RWPE1 (cell line): Measurements from ENCODE around the gene FEM1A.
"Not testable (repeated sequence)": the region's sequence is repeated elsewhere in the genome, so short reads cannot be mapped to it uniquely, and the experiment has no call there.

Experiments
- CTCF ChIA-PET: fragments of 350-600 bp; sonication (Branson Sonifier 250); formaldehyde crosslinking; extraction: SDS; loops from one replicate; lab custom pipeline; 2021; lab: Yijun Ruan, JAX
- POLR2A ChIA-PET: fragments of 400-600 bp; formaldehyde crosslinking; extraction: SDS; loops from one replicate; lab custom pipeline; 2020; ENCODE audit warnings: antibody characterized with exemption; ENCODE audit not compliant: low non-redundant PET; lab: Yijun Ruan, JAX
- DNase-seq: peaks from one replicate; pipeline ENCODE4 v3.0.0; 2012; ENCODE audit warnings: low spot score
- H3K27ac ChIP-seq: fragments of 450-650 bp; 2 replicates; pipeline ENCODE4 v1.5.1; 2017
- TF ChIP-seq, protein P1 (sequence below): fragments of 450-650 bp; conservative IDR thresholded peaks from 2 replicates; pipeline ENCODE4 v1.5.1; 2017; ENCODE audit warnings: low read depth, mild to moderate bottlenecking

The FEM1A gene

DNA sequence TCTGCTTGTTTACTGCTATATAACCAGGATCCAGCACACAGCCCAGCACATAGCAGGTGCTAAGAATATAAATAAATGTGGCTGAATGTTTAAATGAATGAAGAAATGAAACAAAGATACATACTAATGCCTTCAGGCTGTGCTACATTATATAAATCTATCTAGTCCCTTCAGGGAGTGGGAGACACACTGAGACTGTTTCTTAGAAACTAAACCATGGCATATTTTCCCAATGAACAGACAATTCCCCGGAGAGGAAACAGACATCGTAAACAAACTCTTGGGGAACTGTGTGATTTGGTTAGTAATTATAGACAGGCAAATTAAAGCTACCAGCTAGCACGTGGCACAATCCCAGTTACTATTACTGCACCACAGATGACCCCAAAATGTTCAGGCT is 9.7 kb upstream of the FEM1A start:
- DNase-seq, result no peak
- H3K27ac ChIP-seq, result no peak overlapping the region
- ChIA-PET POLR2A (no interaction called here), CTCF (interaction anchor here (0.6 kb wide), 1 partner anchor 227 kb away, joined by 3 read pairs; no protein-coding TSS in a partner anchor)
- TF ChIP-seq, protein P1, sequence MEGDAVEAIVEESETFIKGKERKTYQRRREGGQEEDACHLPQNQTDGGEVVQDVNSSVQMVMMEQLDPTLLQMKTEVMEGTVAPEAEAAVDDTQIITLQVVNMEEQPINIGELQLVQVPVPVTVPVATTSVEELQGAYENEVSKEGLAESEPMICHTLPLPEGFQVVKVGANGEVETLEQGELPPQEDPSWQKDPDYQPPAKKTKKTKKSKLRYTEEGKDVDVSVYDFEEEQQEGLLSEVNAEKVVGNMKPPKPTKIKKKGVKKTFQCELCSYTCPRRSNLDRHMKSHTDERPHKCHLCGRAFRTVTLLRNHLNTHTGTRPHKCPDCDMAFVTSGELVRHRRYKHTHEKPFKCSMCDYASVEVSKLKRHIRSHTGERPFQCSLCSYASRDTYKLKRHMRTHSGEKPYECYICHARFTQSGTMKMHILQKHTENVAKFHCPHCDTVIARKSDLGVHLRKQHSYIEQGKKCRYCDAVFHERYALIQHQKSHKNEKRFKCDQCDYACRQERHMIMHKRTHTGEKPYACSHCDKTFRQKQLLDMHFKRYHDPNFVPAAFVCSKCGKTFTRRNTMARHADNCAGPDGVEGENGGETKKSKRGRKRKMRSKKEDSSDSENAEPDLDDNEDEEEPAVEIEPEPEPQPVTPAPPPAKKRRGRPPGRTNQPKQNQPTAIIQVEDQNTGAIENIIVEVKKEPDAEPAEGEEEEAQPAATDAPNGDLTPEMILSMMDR, result no peak

DNA sequence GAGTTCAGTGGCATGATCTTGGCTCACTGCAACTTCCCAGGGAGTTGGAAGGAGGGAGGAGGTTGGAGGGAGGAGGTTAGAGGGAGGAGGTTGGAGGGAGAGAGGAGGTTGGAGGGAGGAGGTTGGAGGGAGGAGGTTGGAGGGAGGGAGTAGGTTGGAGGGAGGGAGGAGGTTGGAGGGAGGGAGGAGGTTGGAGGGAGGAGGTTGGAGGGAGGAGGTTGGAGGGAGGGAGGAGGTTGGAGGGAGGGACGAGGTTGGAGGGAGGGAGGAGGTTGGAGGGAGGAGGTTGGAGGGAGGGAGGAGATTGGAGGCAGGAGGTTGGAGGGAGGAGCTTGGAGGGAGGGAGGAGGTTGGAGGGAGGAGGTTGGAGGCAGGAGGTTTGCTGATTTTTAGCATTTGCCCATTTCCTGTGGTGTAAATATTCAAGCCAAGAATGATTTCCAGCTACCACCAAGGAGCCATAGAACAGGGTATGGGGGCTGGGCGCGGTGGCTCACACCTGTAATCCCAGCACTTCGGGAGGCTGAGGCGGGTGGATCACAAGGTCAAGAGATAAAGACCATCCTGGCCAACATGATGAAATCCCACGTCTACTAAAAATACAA is 5.0 kb upstream of the FEM1A start:
- H3K27ac ChIP-seq, DNase-seq, POLR2A ChIA-PET: not testable (repeated sequence)
- CTCF ChIA-PET, result interaction anchor here (0.6 kb wide), 2 partner anchors 8 to 1098 kb away, joined by 3 to 4 read pairs; no protein-coding TSS in a partner anchor

DNA sequence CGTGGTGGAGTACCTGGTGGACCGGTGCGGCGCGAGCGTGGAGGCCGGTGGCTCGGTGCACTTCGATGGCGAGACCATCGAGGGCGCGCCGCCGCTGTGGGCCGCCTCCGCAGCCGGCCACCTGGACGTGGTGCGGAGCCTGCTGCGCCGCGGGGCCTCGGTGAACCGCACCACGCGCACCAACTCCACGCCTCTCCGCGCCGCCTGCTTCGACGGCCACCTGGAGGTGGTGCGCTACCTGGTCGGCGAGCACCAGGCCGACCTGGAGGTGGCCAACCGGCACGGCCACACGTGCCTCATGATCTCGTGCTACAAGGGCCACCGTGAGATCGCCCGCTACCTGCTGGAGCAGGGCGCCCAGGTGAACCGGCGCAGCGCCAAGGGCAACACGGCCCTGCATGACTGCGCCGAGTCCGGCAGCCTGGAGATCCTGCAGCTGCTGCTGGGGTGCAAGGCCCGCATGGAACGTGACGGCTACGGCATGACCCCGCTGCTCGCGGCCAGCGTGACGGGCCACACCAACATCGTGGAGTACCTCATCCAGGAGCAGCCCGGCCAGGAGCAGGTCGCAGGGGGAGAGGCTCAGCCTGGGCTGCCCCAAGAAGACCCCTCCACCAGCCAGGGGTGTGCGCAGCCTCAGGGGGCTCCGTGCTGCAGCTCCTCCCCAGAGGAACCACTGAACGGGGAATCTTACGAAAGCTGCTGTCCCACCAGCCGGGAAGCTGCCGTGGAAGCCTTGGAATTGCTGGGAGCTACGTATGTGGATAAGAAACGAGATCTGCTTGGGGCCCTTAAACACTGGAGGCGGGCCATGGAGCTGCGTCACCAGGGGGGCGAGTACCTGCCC is 708 bp downstream of the FEM1A start:
- CTCF ChIA-PET, result interaction anchor here (0.6 to 1.8 kb wide), 3 partner anchors 12 to 201 kb away, joined by 3 to 8 read pairs (median 6); no protein-coding TSS in a partner anchor
- DNase-seq, POLR2A ChIA-PET: not testable (repeated sequence)
- peak overlapping the region; percentile 89 for H3K27ac ChIP-seq

DNA sequence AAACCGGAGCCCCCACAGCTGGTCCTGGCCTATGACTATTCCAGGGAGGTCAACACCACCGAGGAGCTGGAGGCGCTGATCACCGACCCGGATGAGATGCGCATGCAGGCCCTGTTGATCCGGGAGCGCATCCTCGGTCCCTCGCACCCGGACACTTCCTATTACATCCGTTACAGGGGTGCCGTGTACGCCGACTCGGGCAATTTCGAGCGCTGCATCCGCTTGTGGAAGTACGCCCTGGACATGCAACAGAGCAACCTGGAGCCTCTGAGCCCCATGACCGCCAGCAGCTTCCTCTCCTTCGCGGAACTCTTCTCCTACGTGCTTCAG is 1.3 kb downstream of the FEM1A start:
- CTCF ChIA-PET, result interaction anchor here (0.6 kb wide), 1 partner anchor 73 kb away, joined by 3 read pairs; no protein-coding TSS in a partner anchor
- POLR2A ChIA-PET, DNase-seq: not testable (repeated sequence)
- H3K27ac ChIP-seq, result peak overlapping the region; percentile 89

DNA sequence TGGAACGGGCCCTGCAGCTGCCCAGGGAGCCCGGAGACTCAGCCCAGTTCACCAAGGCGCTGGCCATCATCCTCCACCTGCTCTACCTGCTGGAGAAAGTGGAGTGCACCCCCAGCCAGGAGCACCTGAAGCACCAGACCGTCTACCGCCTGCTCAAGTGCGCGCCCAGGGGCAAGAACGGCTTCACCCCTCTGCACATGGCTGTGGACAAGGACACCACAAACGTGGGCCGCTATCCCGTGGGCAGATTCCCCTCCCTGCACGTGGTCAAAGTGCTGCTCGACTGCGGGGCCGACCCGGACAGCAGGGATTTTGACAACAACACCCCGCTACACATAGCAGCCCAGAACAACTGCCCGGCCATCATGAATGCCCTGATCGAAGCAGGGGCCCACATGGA is 1.7 kb downstream of the FEM1A start:
- peak overlapping the region; percentile 89 for H3K27ac ChIP-seq
- POLR2A ChIA-PET, DNase-seq: not testable (repeated sequence)
- CTCF ChIA-PET, result interaction anchor here (0.6 kb wide), 2 partner anchors 58 to 73 kb away, joined by 3 read pairs; no protein-coding TSS in a partner anchor

DNA sequence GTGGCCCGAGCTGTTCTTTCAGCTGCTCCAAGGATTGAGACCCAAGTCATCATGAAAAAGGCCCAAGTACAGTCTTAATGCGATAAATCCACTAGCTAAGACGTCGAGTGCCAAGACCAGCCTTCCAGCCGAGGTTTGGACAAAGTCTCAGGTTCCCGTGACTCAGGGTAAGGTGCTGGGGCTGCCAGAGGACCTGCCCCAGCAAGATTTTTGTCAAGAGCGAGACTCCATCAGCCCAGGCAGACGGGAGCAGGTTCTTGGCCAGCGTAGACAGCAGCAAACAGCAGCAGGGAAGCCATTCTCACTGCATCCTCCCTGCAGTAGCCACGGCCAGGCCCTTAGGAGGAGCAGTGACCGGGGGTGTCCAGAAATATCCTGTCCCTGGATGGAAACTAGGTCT is 3.4 kb downstream of the FEM1A start:
- ChIA-PET CTCF (interaction anchor here (0.6 to 1.3 kb wide), 2 partner anchors 16 to 57 kb away, joined by 5 read pairs; no protein-coding TSS in a partner anchor), POLR2A (interaction anchor here (0.9 kb wide), 1 partner anchor 52 kb away, joined by 9 read pairs; no protein-coding TSS in a partner anchor)
- DNase-seq, result peak; percentile 62
- H3K27ac ChIP-seq, result peak overlapping the region; percentile 89
- TF ChIP-seq, protein P1, result no peak

DNA sequence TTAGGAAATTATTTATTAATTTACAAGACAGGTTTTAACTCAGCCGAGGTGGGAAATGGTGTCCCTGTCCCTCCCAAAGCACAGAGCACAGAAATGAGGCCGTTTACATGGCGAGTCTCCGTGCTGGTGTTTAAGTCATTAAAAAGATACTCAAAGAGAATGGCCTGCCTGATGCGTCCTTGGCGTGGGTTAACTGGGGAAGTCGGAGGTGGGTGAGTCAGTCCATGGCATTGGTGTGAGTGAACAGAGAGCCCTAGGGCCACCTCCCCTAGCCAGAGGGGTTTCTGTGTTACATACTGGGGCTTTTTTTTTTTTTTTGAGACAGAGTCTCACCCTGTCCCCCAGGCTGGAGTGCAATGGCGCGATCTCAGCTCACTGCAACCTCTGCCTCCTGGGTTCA is 3.9 kb downstream of the FEM1A start:
- ChIA-PET POLR2A (interaction anchor here (0.9 kb wide), 1 partner anchor 53 kb away, joined by 9 read pairs; no protein-coding TSS in a partner anchor), CTCF (interaction anchor here (1.3 kb wide), 1 partner anchor 56 kb away, joined by 5 read pairs; no protein-coding TSS in a partner anchor)
- peak overlapping the region; percentile 89 for H3K27ac ChIP-seq
- DNase-seq, result peak; percentile 44
- TF ChIP-seq, protein P1, result no peak

DNA sequence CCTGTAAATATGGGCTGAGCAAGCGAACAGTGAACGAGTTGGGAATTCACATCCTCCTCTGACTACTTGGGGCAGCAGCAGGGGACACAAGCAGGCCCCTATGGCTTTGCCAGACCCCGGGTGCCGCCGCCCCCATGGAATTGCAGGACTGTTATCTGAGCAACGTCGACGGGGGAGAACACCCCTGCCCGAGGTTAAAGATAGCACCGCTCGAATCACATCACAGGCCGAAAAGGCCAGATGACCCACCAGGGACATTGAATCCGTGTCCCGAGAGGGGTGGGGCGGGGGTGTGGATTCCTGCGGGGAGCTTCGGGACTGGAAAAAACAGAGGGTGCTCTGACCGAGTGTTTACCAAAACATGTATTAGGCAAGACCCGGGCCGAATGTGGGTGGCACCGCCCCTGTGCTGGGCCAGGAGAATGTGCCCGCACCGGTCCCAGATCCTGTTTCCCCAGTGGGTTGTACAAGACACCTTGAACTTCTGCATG is 9.1 kb downstream of the FEM1A start:
- peak; percentile 64 for DNase-seq
- peak overlapping the region; percentile 67 for H3K27ac ChIP-seq
- TF ChIP-seq, protein P1, result no peak
- ChIA-PET POLR2A (no interaction called here), CTCF (interaction anchor here (0.8 to 2.0 kb wide), 2 partner anchors 9 to 10 kb away, joined by 3 to 6 read pairs; partner anchors contain the start of gene FEM1A)
